HepG2 (cell line): ENCODE results near the gene DCAF8. TPM values are rescaled to one million over a fixed set of nuclear protein-coding genes. Genes with fewer than 3 reads are reported as not detected.

Experiments
- ELK4 ChIP-seq: sonication (generic); formaldehyde crosslinking; IDR thresholded peaks from 2 replicates; pipeline ENCODE4 v1.9.0; 2021; ENCODE audit warnings: missing genetic modification reagents, borderline replicate concordance
- PAXIP1 ChIP-seq: sonication (generic); formaldehyde crosslinking; conservative IDR thresholded peaks from 2 replicates; pipeline ENCODE4 v1.4.0; 2020; ENCODE audit warnings: mild to moderate bottlenecking, missing genetic modification reagents, moderate library complexity
- TFAP4 ChIP-seq: sonication (generic); IDR thresholded peaks from 2 replicates; pipeline ENCODE4 v1.6.1; 2016; ENCODE audit warnings: low read depth, borderline replicate concordance
- ZMYM4 ChIP-seq: sonication (generic); formaldehyde crosslinking; IDR thresholded peaks from 2 replicates; pipeline ENCODE4 v1.8.1; 2023; ENCODE audit warnings: mild to moderate bottlenecking, missing genetic modification reagents
- ZNF512B ChIP-seq: sonication (generic); formaldehyde crosslinking; IDR thresholded peaks from 2 replicates; pipeline ENCODE4 v1.5.1; 2020; ENCODE audit warnings: missing genetic modification reagents, mild to moderate bottlenecking, borderline replicate concordance
- ZNF629 ChIP-seq: sonication (generic); formaldehyde crosslinking; conservative IDR thresholded peaks from 2 replicates; pipeline ENCODE4 v1.5.0; 2020; ENCODE audit warnings: missing genetic modification reagents
- ZNF687 ChIP-seq: sonication (generic); formaldehyde crosslinking; IDR thresholded peaks from 2 replicates; pipeline ENCODE4 v1.5.1; 2020; ENCODE audit warnings: mild to moderate bottlenecking, missing genetic modification reagents, moderate library complexity
- polyA plus RNA-seq, 8 experiments: library from polyadenylated mRNA; depleted of rRNA in 3 of 8; stranded (reverse) in 7 of 8; unstranded in 1 of 8; fragments of >200 nt; fragmentation: Illumina TruSeq in 4 of 8; extraction: Trizol in 4 of 8; gene quantifications; 2 replicates each; pipeline versions ENCODE4 v1.2.1 to v1.2.3, GENCODE V29; 2011 to 2016; ENCODE audit warnings: low read depth in 4 of 8, missing spikeins in 1 of 8, mixed read lengths in 1 of 8; ENCODE audit not compliant: insufficient read depth in 1 of 8
- total RNA-seq, 5 experiments: library from RNA; depleted of rRNA; stranded (reverse); fragments of >200 nt; fragmentation: Illumina TruSeq; extraction: Trizol; gene quantifications; 2 replicates each; pipeline ENCODE4 v1.2.3, GENCODE V29; 2016; ENCODE audit warnings: low read depth in 1 of 5

The DCAF8 gene
- total and polyA plus RNA-seq, 2 of the 13 experiments (the other 11 are each of a cell fraction or from before 2014, with no cell fraction given), result 73.4 to 79.8 TPM

- TF ChIP-seq PAXIP1 (CRISPR knock-in tag) (peak; percentile 34), ZNF512B (CRISPR knock-in tag) (no peak), ZNF629 (CRISPR knock-in tag) (no peak), ZMYM4 (no peak), ELK4 (no peak), ZNF687 (no peak), TFAP4 (0 out of 2 replicates have a peak, but pooled peaks have one; percentile 9)
These were observed 11.3 kb downstream of the DCAF8 start (continued) for GRCh38 chr1:160251011-160251410.
